Breast epithelium (tissue), 4 donors: Measurements from ENCODE around the gene SCT. TPM values are rescaled to one million over a fixed set of nuclear protein-coding genes. Genes with fewer than 3 reads are reported as not detected.

ENCODE experiments used
- DNase-seq, 2 donors: peaks; one replicate each; pipeline ENCODE4 v3.0.0-alpha.2; 2019; ENCODE audit warnings: low spot score in 2 of 2
- H3K27ac ChIP-seq, 2 donors: fragments of 200-600 bp; sonication (generic) in 1 of 2; one replicate each; pipeline ENCODE4 v1.5.1; 2016 to 2019; ENCODE audit warnings: mild to moderate bottlenecking in 1 of 2
- H3K27me3 ChIP-seq, 2 donors: fragments of 200-600 bp; sonication (generic) in 1 of 2; one replicate each; pipeline versions ENCODE4 v1.5.1 to v1.6.0; 2017 to 2019; ENCODE audit warnings: control low read depth in 1 of 2, mild to moderate bottlenecking in 1 of 2
- H3K36me3 ChIP-seq: fragments of 200-600 bp; one replicate; pipeline ENCODE4 v1.5.1; 2019
- H3K4me1 ChIP-seq, 2 donors: fragments of 200-600 bp; sonication (generic); one replicate each; pipeline ENCODE4 v1.5.1; 2016 to 2019; ENCODE audit warnings: control low read depth in 1 of 2
- H3K4me3 ChIP-seq, 3 donors: fragments of 200-600 bp; sonication (generic); 1 replicate in 2 of 3; 2 replicates in 1 of 3; pipeline ENCODE4 v1.5.1; 2016 to 2019; ENCODE audit warnings: mild to moderate bottlenecking in 3 of 3, moderate library complexity in 2 of 3
- H3K9me3 ChIP-seq, 2 donors: fragments of 200-600 bp; sonication (generic) in 1 of 2; one replicate each; pipeline ENCODE4 v1.5.1; 2016 to 2019; ENCODE audit warnings: control low read depth in 1 of 2
- POLR2A ChIP-seq: fragments of 450-650 bp; IDR thresholded peaks from one replicate; pipeline ENCODE4 v1.6.1; 2016; ENCODE audit warnings: antibody characterized with exemption, mild to moderate bottlenecking, moderate library complexity
- POLR2AphosphoS5 ChIP-seq, 3 donors: sonication (generic); formaldehyde crosslinking; IDR thresholded peaks; one replicate each; pipeline ENCODE4 v1.6.1; 2017; ENCODE audit warnings: antibody characterized with exemption in 3 of 3
- intact Hi-C: fragments of 100-400 bp; cut with DNase I; formaldehyde crosslinking; loops from one replicate; pipeline ENCODE4 v1.15.1; 2023; ENCODE audit warnings: low total_unique reads
- total RNA-seq, 3 donors: library from RNA; depleted of rRNA; stranded (reverse); fragments of >200 nt; gene quantifications; one replicate each; pipeline ENCODE4 v1.1.0, GENCODE V29; 2016
- TF ChIP-seq, protein P1 (sequence below), 3 donors: fragments of 450-650 bp; IDR thresholded peaks; one replicate each; pipeline ENCODE4 v1.5.1; 2016 to 2017; ENCODE audit warnings: antibody characterized with exemption in 3 of 3, mild to moderate bottlenecking in 3 of 3, moderate library complexity in 3 of 3

Gene SCT
- total RNA-seq, 3 donors from 2014 or later, result not detected

DNA sequence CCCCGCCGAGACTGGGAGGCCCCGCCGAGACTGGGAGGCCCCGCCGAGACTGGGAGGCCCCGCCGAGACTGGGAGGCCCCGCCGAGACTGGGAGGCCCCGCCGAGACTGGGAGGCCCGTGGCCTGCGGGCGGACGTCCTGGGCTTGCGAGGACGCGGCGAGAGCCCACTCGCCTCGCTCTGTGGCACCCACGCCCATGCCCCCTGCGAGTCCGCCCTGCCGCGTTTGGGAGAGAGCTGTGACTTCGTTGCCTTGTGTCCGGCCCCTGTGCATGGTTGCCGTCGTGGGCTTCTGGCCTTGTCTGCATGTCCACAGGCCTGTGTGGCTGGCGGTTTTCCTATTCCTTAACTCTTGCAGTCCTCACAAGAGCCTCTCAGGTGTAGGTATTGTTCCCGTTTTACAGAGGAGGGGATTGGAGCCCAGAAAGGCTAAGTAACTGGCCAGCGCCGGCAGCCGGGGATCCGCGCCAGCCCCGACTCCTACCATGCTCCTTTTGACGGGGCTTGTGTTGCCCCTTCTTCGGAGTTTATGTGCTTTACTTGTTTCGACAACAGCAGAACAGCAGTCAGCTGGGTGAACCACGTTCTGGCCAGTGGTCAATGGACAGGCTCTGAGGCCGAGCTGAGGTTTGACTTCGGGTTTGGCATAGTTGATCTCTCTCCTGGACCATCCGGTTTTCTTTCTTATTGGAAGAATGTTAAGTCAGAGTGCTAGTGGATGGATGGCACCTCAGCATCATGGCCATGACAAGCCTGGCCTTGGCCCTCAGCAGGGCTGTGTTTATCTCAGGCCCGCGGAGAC lies 50.0 kb downstream of the SCT start:
- intact Hi-C loops, result no loop called here
- no peak for DNase-seq
- Histone ChIP-seq H3K4me1 (peaks cover 11 to 38% of the 10 kb centered on the region in 2 donors), H3K27ac (peak overlapping the region; percentile 48 to 90), H3K9me3 (no peaks in the 10 kb centered on the region), H3K27me3 (no peaks in the 10 kb centered on the region), H3K4me3 (peak overlapping the region; percentile 86 to 96 (median 91)), H3K36me3 (no peaks in the 10 kb centered on the region)
- TF ChIP-seq, protein P1, sequence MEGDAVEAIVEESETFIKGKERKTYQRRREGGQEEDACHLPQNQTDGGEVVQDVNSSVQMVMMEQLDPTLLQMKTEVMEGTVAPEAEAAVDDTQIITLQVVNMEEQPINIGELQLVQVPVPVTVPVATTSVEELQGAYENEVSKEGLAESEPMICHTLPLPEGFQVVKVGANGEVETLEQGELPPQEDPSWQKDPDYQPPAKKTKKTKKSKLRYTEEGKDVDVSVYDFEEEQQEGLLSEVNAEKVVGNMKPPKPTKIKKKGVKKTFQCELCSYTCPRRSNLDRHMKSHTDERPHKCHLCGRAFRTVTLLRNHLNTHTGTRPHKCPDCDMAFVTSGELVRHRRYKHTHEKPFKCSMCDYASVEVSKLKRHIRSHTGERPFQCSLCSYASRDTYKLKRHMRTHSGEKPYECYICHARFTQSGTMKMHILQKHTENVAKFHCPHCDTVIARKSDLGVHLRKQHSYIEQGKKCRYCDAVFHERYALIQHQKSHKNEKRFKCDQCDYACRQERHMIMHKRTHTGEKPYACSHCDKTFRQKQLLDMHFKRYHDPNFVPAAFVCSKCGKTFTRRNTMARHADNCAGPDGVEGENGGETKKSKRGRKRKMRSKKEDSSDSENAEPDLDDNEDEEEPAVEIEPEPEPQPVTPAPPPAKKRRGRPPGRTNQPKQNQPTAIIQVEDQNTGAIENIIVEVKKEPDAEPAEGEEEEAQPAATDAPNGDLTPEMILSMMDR (IDR thresholded peaks at IDR 0.05), result no peak
- TF ChIP-seq POLR2AphosphoS5 (IDR thresholded peaks at IDR 0.05) (no peak), POLR2A (no peak)

Other genes with a start within 250 kb of the SCT start
- 10 to 100 TPM in 2 of 3 donors, under 1 TPM in 1; 0.32 to 60.9 (median 36.7) TPM for gene PKP3, start 233.0 kb downstream of the SCT start, total RNA-seq
- 10 to 100 TPM; 37.3 to 49.8 (median 46.5) TPM for gene SIGIRR, start 212.2 kb downstream of the SCT start, total RNA-seq
- 10 to 100 TPM in 1 of 3 donors, 1 to 10 TPM in 1, under 1 TPM in 1; 0.32 to 14.2 (median 9.8) TPM for gene ANO9, start 185.2 kb downstream of the SCT start, total RNA-seq
- gene PTDSS2, start 176.9 kb downstream of the SCT start, total RNA-seq, result 10 to 100 TPM; 23.8 to 53.7 (median 33.1) TPM
- gene RNH1, start 119.9 kb downstream of the SCT start, total RNA-seq, result 100 to 1,000 TPM; 139 to 249 (median 209) TPM
- gene HRAS, start 91.6 kb downstream of the SCT start, total RNA-seq, result 10 to 100 TPM; 33.2 to 50.1 (median 33.4) TPM
- 1 to 10 TPM in 2 of 3 donors, under 1 TPM in 1; 0.16 to 1.6 (median 1.3) TPM for gene LRRC56, start 89.7 kb downstream of the SCT start, total RNA-seq
- gene LMNTD2, start 66.4 kb downstream of the SCT start, total RNA-seq, result 1 to 10 TPM; 2.6 to 6.1 (median 5.2) TPM
- 10 to 100 TPM in 2 of 3 donors, 1 to 10 TPM in 1; 7.5 to 58.5 (median 33.1) TPM for gene RASSF7, start 66.2 kb downstream of the SCT start, total RNA-seq
- 10 to 100 TPM; 18.6 to 22.1 (median 21.3) TPM for gene PHRF1, start 50.7 kb downstream of the SCT start, total RNA-seq
- 10 to 100 TPM; 13.3 to 29.9 (median 27.9) TPM for gene IRF7, start 11.2 kb downstream of the SCT start, total RNA-seq
- gene CDHR5, start 2.2 kb downstream of the SCT start, total RNA-seq, result 1 to 10 TPM in 1 of 3 donors, not detected in 2; 6.2 TPM
- gene DRD4, start 10.1 kb upstream of the SCT start, total RNA-seq, result under 1 TPM in 1 of 3 donors, not detected in 2; 0.29 TPM
- 10 to 100 TPM; 25.3 to 42.6 (median 39.8) TPM for gene DEAF1, start 68.0 kb upstream of the SCT start, total RNA-seq
- 10 to 100 TPM; 25.9 to 51.8 (median 29.1) TPM for gene TMEM80, start 68.6 kb upstream of the SCT start, total RNA-seq
- 100 to 1,000 TPM in 2 of 3 donors, 1 to 10 TPM in 1; 6.1 to 151 (median 115) TPM for gene EPS8L2, start 79.0 kb upstream of the SCT start, total RNA-seq
- gene TALDO1, start 120.3 kb upstream of the SCT start, total RNA-seq, result 100 to 1,000 TPM; 137 to 239 (median 141) TPM
- 10 to 100 TPM in 2 of 3 donors, 1 to 10 TPM in 1; 9.9 to 17.4 (median 16.4) TPM for gene GATD1, start 150.3 kb upstream of the SCT start, total RNA-seq
- gene CEND1, start 162.9 kb upstream of the SCT start, total RNA-seq, result not detected
- gene SLC25A22, start 171.1 kb upstream of the SCT start, total RNA-seq, result 10 to 100 TPM in 1 of 3 donors, 1 to 10 TPM in 2; 2.7 to 11.5 (median 4.7) TPM
- 10 to 100 TPM; 10.2 to 17.3 (median 16.7) TPM for gene PIDD1, start 178.1 kb upstream of the SCT start, total RNA-seq
- 1,000 to 10,000 TPM in 2 of 3 donors, 100 to 1,000 TPM in 1; 583 to 1,665 (median 1,093) TPM for gene RPLP2, start 182.8 kb upstream of the SCT start, total RNA-seq
- 100 to 1,000 TPM; 103 to 266 (median 109) TPM for gene PNPLA2, start 191.7 kb upstream of the SCT start, total RNA-seq
- 100 to 1,000 TPM in 1 of 3 donors, 10 to 100 TPM in 2; 14.7 to 152 (median 86.2) TPM for gene CRACR2B, start 200.7 kb upstream of the SCT start, total RNA-seq
- 100 to 1,000 TPM; 209 to 847 (median 343) TPM for gene CD151, start 205.8 kb upstream of the SCT start, total RNA-seq
- gene POLR2L, start 215.3 kb upstream of the SCT start, total RNA-seq, result 100 to 1,000 TPM in 1 of 3 donors, 10 to 100 TPM in 2; 51.8 to 126 (median 96.7) TPM
- 100 to 1,000 TPM in 2 of 3 donors, 10 to 100 TPM in 1; 72.4 to 217 (median 107) TPM for gene TSPAN4, start 215.7 kb upstream of the SCT start, total RNA-seq